GM21529 (cell line): ENCODE results near the gene SPATA45.

ENCODE experiments used
- ATAC-seq: cut with Tn5 transposase; IDR thresholded peaks from one replicate; pipeline ENCODE4 v1.9.1; 2021; ENCODE audit not compliant: unreplicated experiment

The SPATA45 gene

GRCh38 chr1:212782422-212783154 lies 64.9 kb downstream of the SPATA45 start:
- ATAC-seq: no peak

- no peak for ATAC-seq
Measured at GRCh38 chr1:212781225-212781624, 66.2 kb downstream of the SPATA45 start.

- ATAC-seq: no peak
Measured at GRCh38 chr1:212780759-212781158, 66.7 kb downstream of the SPATA45 start.
